Kidney epithelial cell (primary cell): ENCODE data around the gene GSC2. TPM values are rescaled to one million over a fixed set of nuclear protein-coding genes. Genes with fewer than 3 reads are reported as not detected.

ENCODE experiments used
- DNase-seq: peaks from one replicate; pipeline ENCODE4 v3.0.0-alpha.2; 2010; ENCODE audit warnings: low read depth
- H3K27me3 ChIP-seq: 2 replicates; pipeline ENCODE4 v1.6.0; 2011; ENCODE audit warnings: low read length; ENCODE audit not compliant: control insufficient read depth, insufficient read depth
- H3K36me3 ChIP-seq: 2 replicates; pipeline ENCODE4 v1.5.1; 2011; ENCODE audit warnings: low read length; ENCODE audit not compliant: control insufficient read depth, insufficient read depth
- H3K4me3 ChIP-seq: 2 replicates; pipeline ENCODE4 v1.5.1; 2011; ENCODE audit warnings: low read depth, mild to moderate bottlenecking, control low read depth, low read length
- total RNA-seq: library from RNA; depleted of rRNA; stranded (reverse); fragments of >200 nt; gene quantifications from 2 replicates; pipeline ENCODE4 v1.2.3, GENCODE V29; 2015
- TF ChIP-seq, protein P1 (sequence below): IDR thresholded peaks from 2 replicates; pipeline ENCODE4 v1.5.1; 2011; ENCODE audit warnings: mild to moderate bottlenecking, moderate library complexity, low read length, control low read depth, inconsistent platforms; ENCODE audit not compliant: insufficient read depth, poor library complexity, severe bottlenecking

The GSC2 gene, protein sequence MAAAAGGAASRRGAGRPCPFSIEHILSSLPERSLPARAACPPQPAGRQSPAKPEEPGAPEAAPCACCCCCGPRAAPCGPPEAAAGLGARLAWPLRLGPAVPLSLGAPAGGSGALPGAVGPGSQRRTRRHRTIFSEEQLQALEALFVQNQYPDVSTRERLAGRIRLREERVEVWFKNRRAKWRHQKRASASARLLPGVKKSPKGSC
- not detected in 2 replicates for total RNA-seq

DNA sequence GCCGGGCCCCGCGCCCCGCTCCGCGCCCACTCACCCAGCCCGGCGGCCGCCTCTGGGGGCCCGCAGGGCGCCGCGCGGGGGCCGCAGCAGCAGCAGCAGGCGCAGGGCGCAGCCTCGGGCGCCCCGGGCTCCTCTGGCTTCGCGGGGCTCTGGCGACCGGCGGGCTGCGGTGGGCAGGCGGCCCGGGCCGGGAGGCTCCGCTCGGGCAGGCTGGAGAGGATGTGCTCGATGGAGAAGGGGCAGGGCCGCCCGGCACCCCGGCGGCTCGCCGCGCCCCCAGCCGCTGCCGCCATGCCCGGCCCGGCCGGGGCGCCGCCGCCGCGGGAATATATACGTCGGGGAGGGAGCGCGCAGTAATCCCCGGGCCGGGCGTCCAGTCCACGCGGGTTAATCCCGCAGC is at the start of gene GSC2:
Gene GSC2, minus strand, starts transcription at position 302 of the 400 bp plus-strand sequence. Its CDS starts 9 bp downstream, at position 293.
- Histone ChIP-seq H3K4me3 (no peak within 1 kb of the TSS), H3K27me3 (peaks cover 54% of the 10 kb centered on the region), H3K36me3 (no peaks in the 10 kb centered on the region)
- TF ChIP-seq, protein P1, sequence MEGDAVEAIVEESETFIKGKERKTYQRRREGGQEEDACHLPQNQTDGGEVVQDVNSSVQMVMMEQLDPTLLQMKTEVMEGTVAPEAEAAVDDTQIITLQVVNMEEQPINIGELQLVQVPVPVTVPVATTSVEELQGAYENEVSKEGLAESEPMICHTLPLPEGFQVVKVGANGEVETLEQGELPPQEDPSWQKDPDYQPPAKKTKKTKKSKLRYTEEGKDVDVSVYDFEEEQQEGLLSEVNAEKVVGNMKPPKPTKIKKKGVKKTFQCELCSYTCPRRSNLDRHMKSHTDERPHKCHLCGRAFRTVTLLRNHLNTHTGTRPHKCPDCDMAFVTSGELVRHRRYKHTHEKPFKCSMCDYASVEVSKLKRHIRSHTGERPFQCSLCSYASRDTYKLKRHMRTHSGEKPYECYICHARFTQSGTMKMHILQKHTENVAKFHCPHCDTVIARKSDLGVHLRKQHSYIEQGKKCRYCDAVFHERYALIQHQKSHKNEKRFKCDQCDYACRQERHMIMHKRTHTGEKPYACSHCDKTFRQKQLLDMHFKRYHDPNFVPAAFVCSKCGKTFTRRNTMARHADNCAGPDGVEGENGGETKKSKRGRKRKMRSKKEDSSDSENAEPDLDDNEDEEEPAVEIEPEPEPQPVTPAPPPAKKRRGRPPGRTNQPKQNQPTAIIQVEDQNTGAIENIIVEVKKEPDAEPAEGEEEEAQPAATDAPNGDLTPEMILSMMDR, result no peak
- DNase-seq, result no peak

DNA sequence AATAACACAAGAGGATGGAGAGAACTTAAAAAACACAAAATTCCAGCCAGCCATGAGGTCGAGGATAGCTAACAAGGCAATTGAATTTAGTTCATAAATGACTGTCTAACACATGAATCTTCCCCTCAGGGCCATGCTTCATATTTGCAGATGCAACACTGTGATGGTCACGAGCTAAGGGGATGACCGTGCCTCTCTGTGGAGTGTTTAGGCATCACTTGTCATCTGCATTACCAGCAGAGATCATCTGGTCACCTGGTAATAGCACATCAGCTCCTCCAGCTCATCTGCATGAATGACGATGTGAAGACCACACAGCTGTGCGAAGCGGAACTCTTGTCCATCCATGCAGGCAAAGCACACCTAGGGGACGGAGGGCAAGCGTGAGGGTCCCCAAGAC is 49.4 kb upstream of the GSC2 start:
- Histone ChIP-seq H3K36me3 (no peaks in the 10 kb centered on the region), H3K4me3 (no peak overlapping the region), H3K27me3 (no peaks in the 10 kb centered on the region)
- no peak for DNase-seq
- TF ChIP-seq, protein P1, result no peak

DNA sequence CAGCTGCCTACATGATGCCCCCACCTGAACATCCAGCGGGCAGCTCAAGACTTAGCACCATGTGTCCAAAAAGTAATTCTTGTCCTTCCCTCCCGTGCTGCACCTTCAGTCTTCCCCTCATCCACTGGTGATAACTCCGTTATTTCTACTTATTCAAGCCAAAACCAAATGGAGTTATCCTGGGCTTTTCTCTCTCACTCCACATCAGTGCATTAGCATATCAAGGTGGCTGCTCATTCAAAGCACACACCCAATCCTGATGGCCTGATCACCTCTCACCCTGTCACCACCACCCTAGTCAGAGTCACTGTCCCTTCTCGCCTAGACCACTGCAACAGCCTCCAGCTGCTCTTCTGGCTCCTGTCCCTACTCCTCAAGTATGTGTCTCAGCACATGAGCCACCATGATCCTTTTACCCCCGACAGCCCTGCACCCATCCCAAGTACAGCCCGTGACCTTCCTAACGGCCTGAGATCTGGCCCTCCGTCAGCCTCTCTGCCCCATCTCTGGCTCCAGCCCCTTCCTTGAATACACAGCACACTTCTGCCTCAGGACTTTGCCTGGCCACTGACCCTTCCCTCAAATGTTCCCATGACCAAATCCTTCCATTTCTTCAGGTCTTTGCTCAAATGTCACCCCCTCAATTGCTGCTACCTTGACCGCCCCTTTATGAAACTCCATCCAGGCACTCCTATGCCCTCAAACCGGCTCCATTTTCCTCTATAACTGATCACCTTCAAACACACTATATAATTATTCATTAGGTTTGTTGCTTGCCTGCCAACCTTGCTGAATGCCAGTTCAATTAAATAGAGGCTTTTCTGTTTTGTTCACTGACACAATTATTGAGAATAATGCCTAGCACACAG is 48.1 kb upstream of the GSC2 start:
- TF ChIP-seq, protein P1, result no peak
- Histone ChIP-seq H3K36me3 (no peaks in the 10 kb centered on the region), H3K27me3 (no peaks in the 10 kb centered on the region), H3K4me3 (no peak overlapping the region)
- DNase-seq, result no peak

DNA sequence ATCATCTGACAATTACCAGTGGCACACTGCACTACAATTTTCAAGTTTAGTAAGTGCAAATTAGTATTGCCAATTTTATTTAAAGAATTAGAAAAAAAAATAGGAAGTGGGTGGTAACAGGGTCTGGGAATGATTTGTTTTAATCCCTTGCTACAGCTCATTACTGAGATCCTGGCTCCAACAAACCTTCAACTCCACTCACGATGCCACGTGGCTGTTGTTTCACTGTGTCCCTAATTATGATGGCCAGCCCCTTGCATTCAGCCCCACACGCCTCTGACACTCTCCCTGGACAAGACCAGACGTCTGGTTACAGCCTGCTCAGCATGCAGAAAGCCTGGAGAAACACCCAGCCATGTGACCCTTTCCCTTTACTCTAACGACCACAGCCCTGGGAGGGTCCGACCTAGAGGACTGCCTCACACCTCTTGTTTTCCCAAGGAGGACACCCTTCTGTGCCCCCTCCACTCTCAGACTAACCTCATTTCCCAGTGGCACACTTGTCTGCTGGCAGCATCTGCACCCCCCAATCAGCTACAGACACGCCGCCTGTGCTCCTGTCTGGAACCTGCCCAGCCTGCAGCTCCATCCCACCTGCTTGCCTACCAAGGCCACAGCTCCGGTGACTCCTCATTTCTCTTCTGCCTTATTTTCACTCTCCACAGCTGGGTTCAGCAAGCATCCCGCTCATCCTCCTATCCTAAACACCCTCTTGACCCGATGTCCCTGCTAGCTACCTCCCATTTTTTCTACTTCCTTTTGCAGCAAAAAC is 46.9 kb upstream of the GSC2 start:
- no peak for DNase-seq
- no peaks in the 10 kb centered on the region for H3K27me3 ChIP-seq
- H3K36me3 ChIP-seq, result no peaks in the 10 kb centered on the region
- H3K4me3 ChIP-seq, result no peak overlapping the region
- TF ChIP-seq, protein P1, result no peak

DNA sequence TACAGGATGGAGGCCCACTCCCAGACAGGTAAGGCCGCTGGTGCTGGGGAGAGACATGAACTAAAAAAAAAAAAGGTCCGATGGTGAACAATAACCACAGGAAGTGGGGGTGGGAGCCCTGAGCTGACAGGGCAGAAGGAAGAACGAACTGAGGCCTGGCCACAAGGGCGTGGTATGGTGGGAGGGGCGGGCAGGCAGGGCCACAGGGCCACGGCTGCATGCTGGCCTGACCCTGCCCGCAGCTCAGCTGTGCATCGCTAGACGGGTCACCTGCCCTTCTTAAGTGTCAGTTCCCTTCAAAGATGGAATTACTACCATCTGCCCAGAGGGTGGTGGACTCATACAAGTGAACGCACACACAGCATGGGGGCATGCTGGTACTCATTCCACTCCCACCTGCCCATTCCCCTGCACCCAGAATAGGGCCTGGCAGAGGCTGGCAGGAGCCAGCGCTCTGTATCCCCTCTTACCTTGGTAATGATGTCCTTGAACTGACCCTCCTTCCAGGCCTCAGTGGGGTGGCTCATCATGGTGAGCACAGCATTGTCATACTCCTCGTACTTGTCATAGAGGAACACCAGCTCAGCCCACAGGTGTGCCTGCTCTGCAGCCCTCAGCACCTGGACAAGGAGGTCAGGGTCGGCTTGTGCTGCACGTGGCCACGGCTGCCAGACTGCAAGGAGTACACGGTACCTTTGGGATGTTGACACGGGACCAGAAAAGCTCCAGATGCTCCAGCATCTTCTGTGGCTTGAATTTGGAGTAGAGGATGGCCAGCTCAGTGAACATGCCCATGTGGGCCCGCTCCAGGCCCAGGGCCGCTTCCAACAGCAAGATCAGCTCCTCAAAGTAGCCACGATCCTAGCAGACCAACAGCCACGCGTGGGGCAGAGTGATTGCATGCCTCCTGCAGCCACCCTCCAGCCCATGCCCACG is 46.0 kb upstream of the GSC2 start:
- DNase-seq, result no peak
- TF ChIP-seq, protein P1, result no peak
- H3K36me3 ChIP-seq, result no peaks in the 10 kb centered on the region
- no peaks in the 10 kb centered on the region for H3K27me3 ChIP-seq
- H3K4me3 ChIP-seq, result no peak overlapping the region
